CD14-positive monocyte (primary cell): ENCODE data around the gene ZNF688. TPM values are rescaled to one million over a fixed set of nuclear protein-coding genes. Genes with fewer than 3 reads are reported as not detected.

Experiments used
- DNase-seq, 3 donors: peaks; one replicate each; pipeline ENCODE4 v3.0.0-alpha.2; 2011 to 2022
- H2AFZ ChIP-seq: 2 replicates; pipeline ENCODE4 v1.6.0; 2012; ENCODE audit warnings: mild to moderate bottlenecking, low read depth, low read length, inconsistent platforms; ENCODE audit not compliant: insufficient read depth, poor library complexity, severe bottlenecking
- H3K27ac ChIP-seq, 2 donors: 1 replicate in 1 of 2; 2 replicates in 1 of 2; pipeline ENCODE4 v1.5.1; 2012 to 2013; ENCODE audit warnings: low read length in 2 of 2, control low read depth in 1 of 2, inconsistent platforms in 1 of 2, low read depth in 1 of 2, mild to moderate bottlenecking in 1 of 2
- H3K27me3 ChIP-seq, 2 donors: one replicate each; pipeline versions ENCODE4 v1.6.0 to v1.6.1; 2011 to 2013; ENCODE audit warnings: low read length in 2 of 2; ENCODE audit not compliant: control insufficient read depth in 2 of 2, insufficient read depth in 2 of 2
- H3K36me3 ChIP-seq, 2 donors: replicated peaks in 1 of 2; 1 replicate in 1 of 2; 2 replicates in 1 of 2; pipeline versions ENCODE4 v1.5.1 to v1.6.1; 2012 to 2013; ENCODE audit warnings: low read length in 2 of 2, control low read depth in 1 of 2, inconsistent platforms in 1 of 2, mild to moderate bottlenecking in 1 of 2; ENCODE audit not compliant: insufficient read depth in 2 of 2, control insufficient read depth in 1 of 2
- H3K4me1 ChIP-seq, 2 donors: 1 replicate in 1 of 2; 2 replicates in 1 of 2; pipeline versions ENCODE4 v1.5.1 to v1.6.1; 2012 to 2013; ENCODE audit warnings: low read length in 2 of 2, control low read depth in 1 of 2, inconsistent platforms in 1 of 2, mild to moderate bottlenecking in 1 of 2, moderate library complexity in 1 of 2; ENCODE audit not compliant: insufficient read depth in 2 of 2, control insufficient read depth in 1 of 2
- H3K4me2 ChIP-seq: replicated peaks from 2 replicates; pipeline ENCODE3; 2012; ENCODE audit warnings: low read length, moderate library complexity, mild to moderate bottlenecking; ENCODE audit not compliant: poor library complexity, severe bottlenecking; ENCODE audit errors: extremely low read depth
- H3K4me3 ChIP-seq, 3 experiments: fragments of 200-600 bp in 1 of 3; sonication (generic) in 1 of 3; replicated peaks in 1 of 3; 1 replicate in 2 of 3; 2 replicates in 1 of 3; pipeline ENCODE4 v1.5.1; 2011 to 2013; ENCODE audit warnings: low read length in 3 of 3, mild to moderate bottlenecking in 3 of 3, control low read depth in 2 of 3, low read depth in 2 of 3, inconsistent platforms in 1 of 3, moderate library complexity in 1 of 3
- H3K79me2 ChIP-seq: 2 replicates; pipeline ENCODE4 v1.6.0; 2012; ENCODE audit warnings: mild to moderate bottlenecking, control low read depth, inconsistent platforms, low read length, moderate library complexity; ENCODE audit not compliant: insufficient read depth
- H3K9ac ChIP-seq: 2 replicates; pipeline ENCODE4 v1.6.0; 2017; ENCODE audit warnings: low read length, mild to moderate bottlenecking; ENCODE audit not compliant: insufficient read depth, poor library complexity, severe bottlenecking
- H3K9me3 ChIP-seq, 2 donors: replicated peaks in 1 of 2; 1 replicate in 1 of 2; 2 replicates in 1 of 2; pipeline versions ENCODE4 v1.5.1 to v1.6.1; 2012 to 2013; ENCODE audit warnings: low read length in 2 of 2, control low read depth in 1 of 2; ENCODE audit not compliant: control insufficient read depth in 1 of 2, insufficient read depth in 1 of 2
- H4K20me1 ChIP-seq: 2 replicates; pipeline ENCODE4 v1.6.0; 2012; ENCODE audit warnings: mild to moderate bottlenecking, low read length, control low read depth, moderate library complexity; ENCODE audit not compliant: insufficient read depth
- H3K27ac Mint-ChIP-seq, 7 donors: one replicate each; pipeline ENCODE4 v1.8.0; 2020; ENCODE audit warnings: mild to moderate bottlenecking in 7 of 7, mixed read lengths in 7 of 7, moderate library complexity in 6 of 7, inconsistent platforms in 2 of 7
- H3K27me3 Mint-ChIP-seq, 3 donors: one replicate each; pipeline ENCODE4 v1.8.0; 2021 to 2022; ENCODE audit warnings: low read depth in 3 of 3, mild to moderate bottlenecking in 3 of 3, mixed read lengths in 3 of 3, moderate library complexity in 3 of 3, inconsistent platforms in 1 of 3
- H3K36me3 Mint-ChIP-seq, 2 donors: one replicate each; pipeline ENCODE4 v1.8.0; 2020; ENCODE audit warnings: mixed read lengths in 2 of 2, inconsistent platforms in 1 of 2, mild to moderate bottlenecking in 1 of 2
- H3K4me1 Mint-ChIP-seq: one replicate; pipeline ENCODE4 v1.8.0; 2020; ENCODE audit warnings: mild to moderate bottlenecking, mixed read lengths
- H3K4me3 Mint-ChIP-seq, 2 donors: one replicate each; pipeline ENCODE4 v1.8.0; 2020; ENCODE audit warnings: mild to moderate bottlenecking in 2 of 2, mixed read lengths in 2 of 2, moderate library complexity in 1 of 2
- H3K9me3 Mint-ChIP-seq, 7 donors: one replicate each; pipeline ENCODE4 v1.8.0; 2020 to 2022; ENCODE audit warnings: mixed read lengths in 7 of 7, mild to moderate bottlenecking in 6 of 7, moderate library complexity in 6 of 7, inconsistent platforms in 2 of 7
- CTCF ChIP-seq: fragments of 200-600 bp; IDR thresholded peaks from one replicate; pipeline ENCODE4 v1.8.0; 2022; ENCODE audit warnings: antibody characterized with exemption, mild to moderate bottlenecking
- WGBS: methylation state at CpG from one replicate; pipeline ENCODE4 v1.1.5; 2013; ENCODE audit warnings: missing lambda C conversion rate; ENCODE audit not compliant: insufficient coverage; 5-methylcytosine and 5-hydroxymethylcytosine counted together
- intact Hi-C, 2 donors: fragments of 100-400 bp; cut with micrococcal nuclease; formaldehyde crosslinking; loops; one replicate each; pipeline versions ENCODE4 v1.15.0 to v1.15.1; 2023
- polyA plus RNA-seq, 3 donors: library from polyadenylated mRNA; depleted of rRNA in 1 of 3; unstranded in 2 of 3; stranded (reverse) in 1 of 3; fragments of 300-500 nt in 2 of 3; fragments of >200 nt in 1 of 3; fragmentation: Illumina TruSeq in 2 of 3; gene quantifications; 1 replicate in 2 of 3; 2 replicates in 1 of 3; pipeline ENCODE4 v1.2.3, GENCODE V29; 2012 to 2021

ZNF688 gene
- polyA plus RNA-seq, 3 donors, result 10.3 to 24.1 (median 18.9) TPM

GRCh38 chr16:30535777-30536190, 35.7 kb downstream of the ZNF688 start:
- Mint-ChIP-seq H3K27ac (peak overlapping the region; percentile 87 to 94 (median 91)), H3K9me3 (no peaks in the 10 kb centered on the region), H3K4me1 (peaks cover 34% of the 10 kb centered on the region), H3K27me3 (peaks cover 0 to 6% (median 2%) of the 10 kb centered on the region in 3 donors), H3K36me3 (peaks cover 15 to 27% of the 10 kb centered on the region in 2 donors), H3K4me3 (peak overlapping the region; percentile 90 to 97)
- peaks cover 28 to 35% of the 10 kb centered on the region in 2 donors for H3K4me1 ChIP-seq
- 0% methylated on average over 6 of the region's 12 CpGs for WGBS
- H3K4me2 ChIP-seq, result peak overlapping the region; percentile 88
- peak; percentile 43 for TF ChIP-seq CTCF
- DNase-seq, result peak; percentile 50 to 59 (median 55)
- H3K79me2 ChIP-seq, result peaks cover 37% of the 10 kb centered on the region
- H3K9me3 ChIP-seq, result no peaks in the 10 kb centered on the region
- H4K20me1 ChIP-seq, result no peaks in the 10 kb centered on the region
- H3K4me3 ChIP-seq, result peak overlapping the region; percentile 71 to 91 (median 87)
- intact Hi-C loops, result loop anchor here (1.0 to 5.0 kb wide), 4 partner anchors 8 to 37 kb away; partner anchors contain the start of genes ZNF688 (in 1 of the 2) and ZNF764 (in 1 of the 2)
- H2AFZ ChIP-seq, result peak overlapping the region; percentile 88
- no peaks in the 10 kb centered on the region for H3K27me3 ChIP-seq
- H3K9ac ChIP-seq, result no peak overlapping the region
- H3K27ac ChIP-seq, result peak overlapping the region; percentile 76 to 80
- H3K36me3 ChIP-seq, result peaks cover 18 to 23% of the 10 kb centered on the region in 2 donors

GRCh38 chr16:30535106-30535776, 36.3 kb downstream of the ZNF688 start:
- Mint-ChIP-seq H3K4me1 (peaks cover 34% of the 10 kb centered on the region), H3K36me3 (peaks cover 20 to 30% of the 10 kb centered on the region in 2 donors), H3K27ac (peak overlapping the region; percentile 87 to 94 (median 91)), H3K9me3 (no peaks in the 10 kb centered on the region), H3K27me3 (peaks cover 0 to 6% (median 2%) of the 10 kb centered on the region in 3 donors), H3K4me3 (peak overlapping the region; percentile 90 to 97)
- Histone ChIP-seq H3K36me3 (peaks cover 21 to 28% of the 10 kb centered on the region in 2 donors), H4K20me1 (no peaks in the 10 kb centered on the region), H3K27ac (peak overlapping the region; percentile 76 to 80), H3K27me3 (no peaks in the 10 kb centered on the region), H3K79me2 (peaks cover 41% of the 10 kb centered on the region), H3K4me3 (peak overlapping the region; percentile 71 to 91 (median 87)), H3K9me3 (no peaks in the 10 kb centered on the region), H3K4me1 (peaks cover 28 to 35% of the 10 kb centered on the region in 2 donors), H2AFZ (peak overlapping the region; percentile 88), H3K4me2 (peak overlapping the region; percentile 88), H3K9ac (peak overlapping the region; percentile 82)
- WGBS, result 0% methylated on average over 13 of the region's 18 CpGs
- TF ChIP-seq CTCF, result no peak
- no peak for DNase-seq
- intact Hi-C loops, result loop anchor here (1.0 to 5.0 kb wide), 4 partner anchors 8 to 37 kb away; partner anchors contain the start of genes ZNF688 (in 1 of the 2) and ZNF764 (in 1 of the 2)
